Measurements from ENCODE around the gene CD99L2.

The CD99L2 gene

DNA sequence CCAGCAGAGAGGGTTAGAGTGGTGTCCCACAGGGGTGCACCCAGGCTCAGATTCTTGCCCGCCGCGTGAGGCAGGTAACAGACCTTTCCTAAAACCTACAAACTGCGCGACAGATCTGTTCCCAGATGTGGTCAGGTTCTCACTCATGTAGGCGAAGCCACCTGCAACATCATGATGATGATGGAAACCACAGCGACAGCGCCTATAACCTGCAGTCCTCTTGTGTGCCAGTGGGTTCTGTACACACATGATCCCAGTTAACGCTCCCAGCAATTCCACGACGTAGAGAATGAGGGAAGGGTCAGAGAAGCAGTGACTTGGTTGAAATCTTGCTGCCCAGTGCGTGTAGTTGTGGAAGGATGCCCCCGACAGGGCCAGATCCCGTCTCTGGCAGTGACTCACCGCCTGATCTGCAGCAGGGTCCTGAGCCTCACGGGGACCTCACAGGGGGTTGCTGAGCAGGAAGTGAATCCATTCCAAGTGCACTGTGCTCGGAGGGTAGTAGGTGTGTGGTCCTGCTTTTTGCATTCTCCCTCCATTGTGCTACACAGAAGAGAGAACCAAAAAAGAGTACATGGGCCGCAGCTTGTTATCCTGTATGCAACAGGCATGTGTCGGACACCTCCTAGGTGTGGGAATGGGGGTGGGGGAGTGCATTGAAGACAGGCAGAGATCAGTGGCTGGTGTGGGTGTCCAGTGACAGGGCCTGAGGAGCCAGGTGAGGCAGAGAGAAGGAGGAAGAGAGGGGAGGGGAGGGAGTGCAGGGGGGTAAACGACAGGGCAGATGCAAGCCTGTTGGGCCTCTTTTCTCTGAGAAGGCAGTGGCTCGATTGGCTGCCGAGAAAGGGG, 138.7 kb downstream of the CD99L2 start:
- no peak for DNase-seq

- DNase-seq: no peak
Measured at GRCh38 chrX:150757371-150757770, 141.1 kb downstream of the CD99L2 start.

- DNase-seq: no peak
Measured at GRCh38 chrX:150753968-150754367, 144.5 kb downstream of the CD99L2 start.

DNA sequence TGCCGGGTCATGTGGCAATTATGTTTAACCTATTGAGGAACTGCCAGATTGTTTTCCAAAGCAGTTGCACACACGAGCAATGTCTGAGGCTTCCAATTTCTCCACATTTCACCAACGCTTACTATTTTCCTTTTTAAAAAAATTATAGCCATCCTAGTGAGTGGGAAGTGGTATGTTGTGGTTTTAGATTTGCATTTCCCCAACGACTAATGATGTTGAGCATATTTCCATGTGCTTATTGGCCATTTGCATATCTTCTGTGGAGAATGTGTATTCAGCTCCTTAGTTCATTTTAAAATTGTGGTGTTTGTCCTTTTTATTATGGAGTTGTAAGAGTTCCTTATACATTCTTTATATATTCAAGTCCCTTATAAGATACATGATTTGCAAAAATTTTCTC, 145.1 kb downstream of the CD99L2 start:
- DNase-seq: no peak

GRCh38 chrX:150752124-150752523, 146.3 kb downstream of the CD99L2 start:
- no peak for DNase-seq

DNA sequence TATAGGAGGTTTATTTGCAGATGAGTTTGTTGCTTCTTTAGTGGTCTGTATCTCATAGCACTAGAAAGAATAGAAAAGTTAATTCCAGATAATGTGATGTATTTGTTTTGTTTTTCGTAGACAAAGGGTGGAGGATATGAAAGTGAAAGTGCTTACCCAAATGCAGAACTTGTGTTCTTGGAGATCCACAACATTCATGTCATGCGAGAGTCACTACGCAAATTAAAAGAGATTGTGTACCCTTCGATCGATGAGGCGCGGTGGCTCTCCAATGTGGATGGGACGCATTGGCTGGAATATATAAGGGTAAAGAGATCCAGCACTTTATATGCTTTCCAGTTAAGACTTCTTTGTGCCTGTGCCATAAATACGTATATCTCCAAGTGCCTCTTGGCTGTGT, 162.0 kb downstream of the CD99L2 start:
- no peak for DNase-seq

DNA sequence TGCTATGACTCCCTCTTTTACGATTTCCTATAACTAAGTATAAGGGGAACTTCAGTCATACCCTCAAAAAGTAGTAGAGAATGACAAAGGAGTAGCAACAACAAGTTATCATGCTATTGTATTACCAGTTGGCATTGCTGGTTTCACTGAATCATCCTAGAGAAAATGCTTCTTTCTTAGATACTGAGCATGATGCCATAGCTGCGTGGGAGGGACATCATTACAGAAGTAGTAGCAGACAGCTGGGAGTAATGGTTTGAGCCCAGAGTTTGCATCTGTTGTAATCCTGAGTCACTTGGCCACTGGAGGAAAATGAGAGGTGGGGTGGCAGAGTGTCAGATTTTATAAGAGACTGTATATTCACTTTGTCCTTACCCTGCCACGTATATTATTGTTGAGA, 166.7 kb downstream of the CD99L2 start:
- peak; percentile 55 for DNase-seq

GRCh38 chrX:150730719-150731118, 167.7 kb downstream of the CD99L2 start:
- no peak for DNase-seq

DNA sequence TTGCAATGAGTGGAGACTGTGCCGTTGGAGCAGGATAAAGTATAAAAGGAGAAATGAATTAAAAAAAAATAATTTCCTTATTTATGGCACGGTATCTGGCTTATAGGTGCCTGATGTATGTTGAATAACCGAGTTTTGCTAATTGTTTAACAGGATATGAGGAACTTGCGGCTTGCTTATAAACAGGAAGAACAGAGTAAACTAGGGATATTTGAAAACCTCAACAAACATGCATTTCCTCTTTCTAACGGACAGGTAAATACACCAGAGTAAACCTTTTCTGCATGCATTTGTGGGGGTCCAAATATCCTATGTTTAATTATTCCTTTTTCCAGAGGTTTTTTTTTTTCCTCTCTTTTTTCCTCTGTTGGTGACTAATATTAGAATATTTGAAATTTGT, 168.5 kb downstream of the CD99L2 start:
- DNase-seq: no peak

- DNase-seq: no peak
Measured at GRCh38 chrX:150719621-150720020, 178.8 kb downstream of the CD99L2 start.
